NCI-H1417 treated with DMSO at 0.1 percent for 48 hours (cell line): ENCODE measurements around the gene CDKN2AIP.
"Not testable (repeated sequence)": the region's sequence is repeated elsewhere in the genome, so short reads cannot be mapped to it uniquely, and the experiment has no call there.

Experiments used
- DNase-seq: peaks from one replicate; lab custom pipeline; 2025; lab: John Stamatoyannopoulos, UW

Gene CDKN2AIP

GRCh38 chr4:183448436-183448835 lies 4.0 kb downstream of the CDKN2AIP start:
- DNase-seq: no peak

DNA sequence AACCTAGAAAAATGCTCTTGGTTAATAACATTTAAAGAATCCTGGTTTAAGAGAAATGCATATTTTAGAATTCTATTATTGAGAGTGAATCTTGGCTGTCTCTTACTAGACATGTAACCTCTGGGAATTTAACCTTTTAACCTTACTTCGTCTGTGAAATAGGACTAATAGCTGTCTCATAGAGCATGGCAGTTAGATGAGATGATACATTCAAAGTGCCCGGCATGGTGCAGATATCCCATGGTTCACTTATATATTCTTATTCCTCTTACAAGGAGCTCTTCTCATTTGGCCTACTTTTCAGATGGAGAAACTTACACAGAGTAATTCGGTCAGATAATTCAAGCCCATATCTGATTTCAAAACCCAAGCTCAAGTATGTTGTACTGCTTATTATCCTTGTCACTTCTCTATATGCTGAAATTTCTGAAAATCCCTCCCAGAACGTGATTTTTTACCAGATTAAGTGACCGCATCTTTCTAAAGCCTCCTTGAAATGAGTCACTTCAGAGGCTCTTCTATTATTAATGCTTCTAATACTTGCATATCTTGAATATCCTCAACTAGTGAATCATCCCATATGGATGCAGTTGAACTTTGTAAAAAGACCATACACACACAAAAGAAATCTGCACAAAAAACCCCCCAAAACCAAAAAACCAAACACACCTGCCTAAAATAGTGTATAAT lies 4.9 kb downstream of the CDKN2AIP start:
- no peak for DNase-seq

- no peak for DNase-seq
Observed at GRCh38 chr4:183450108-183450507, 5.7 kb downstream of the CDKN2AIP start.

- no peak for DNase-seq
Observed at GRCh38 chr4:183455431-183456195, 11.2 kb downstream of the CDKN2AIP start.

DNA sequence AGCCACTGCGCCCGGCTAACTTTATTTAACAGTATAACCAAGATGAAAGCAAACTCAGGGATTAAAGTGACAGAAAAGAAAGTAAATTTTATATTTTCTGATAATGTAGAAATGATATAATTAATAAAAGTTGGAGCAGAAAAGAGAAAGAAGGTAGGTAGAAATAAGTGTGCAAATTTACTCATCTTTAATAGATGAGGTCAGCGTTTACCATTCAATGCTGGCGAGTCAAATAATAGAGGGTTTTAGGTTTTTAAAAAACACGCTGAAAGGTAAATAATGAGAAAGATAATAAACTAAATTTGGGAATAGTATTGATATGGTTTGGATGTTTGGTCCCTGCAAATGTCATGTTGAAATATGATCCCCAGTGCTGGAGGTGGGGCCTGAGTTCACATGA lies 13.6 kb downstream of the CDKN2AIP start:
- no peak for DNase-seq

- not testable (repeated sequence) for DNase-seq
Observed at GRCh38 chr4:183463903-183464619, 19.6 kb downstream of the CDKN2AIP start.

GRCh38 chr4:183465879-183466278 lies 21.4 kb downstream of the CDKN2AIP start:
- DNase-seq: not testable (repeated sequence)

DNA sequence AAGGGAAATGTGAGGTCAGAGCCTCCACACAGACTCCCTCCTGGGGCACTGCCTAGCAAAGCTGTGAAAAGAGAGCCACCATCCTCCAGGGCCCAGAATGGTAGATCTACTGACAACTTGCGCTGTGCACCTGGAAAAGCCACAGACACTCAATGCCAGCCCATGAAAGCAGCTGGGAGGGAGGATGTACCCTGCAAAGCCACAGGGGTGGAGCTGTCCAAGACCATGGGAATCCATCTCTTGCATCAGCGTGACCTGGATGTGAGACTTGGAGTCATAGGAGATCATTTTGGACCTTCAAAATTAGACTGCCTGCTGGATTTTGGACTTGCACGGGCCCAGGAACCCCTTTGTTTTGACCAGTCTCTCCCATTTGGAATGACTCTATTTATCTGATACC lies 22.8 kb downstream of the CDKN2AIP start:
- DNase-seq: no peak

DNA sequence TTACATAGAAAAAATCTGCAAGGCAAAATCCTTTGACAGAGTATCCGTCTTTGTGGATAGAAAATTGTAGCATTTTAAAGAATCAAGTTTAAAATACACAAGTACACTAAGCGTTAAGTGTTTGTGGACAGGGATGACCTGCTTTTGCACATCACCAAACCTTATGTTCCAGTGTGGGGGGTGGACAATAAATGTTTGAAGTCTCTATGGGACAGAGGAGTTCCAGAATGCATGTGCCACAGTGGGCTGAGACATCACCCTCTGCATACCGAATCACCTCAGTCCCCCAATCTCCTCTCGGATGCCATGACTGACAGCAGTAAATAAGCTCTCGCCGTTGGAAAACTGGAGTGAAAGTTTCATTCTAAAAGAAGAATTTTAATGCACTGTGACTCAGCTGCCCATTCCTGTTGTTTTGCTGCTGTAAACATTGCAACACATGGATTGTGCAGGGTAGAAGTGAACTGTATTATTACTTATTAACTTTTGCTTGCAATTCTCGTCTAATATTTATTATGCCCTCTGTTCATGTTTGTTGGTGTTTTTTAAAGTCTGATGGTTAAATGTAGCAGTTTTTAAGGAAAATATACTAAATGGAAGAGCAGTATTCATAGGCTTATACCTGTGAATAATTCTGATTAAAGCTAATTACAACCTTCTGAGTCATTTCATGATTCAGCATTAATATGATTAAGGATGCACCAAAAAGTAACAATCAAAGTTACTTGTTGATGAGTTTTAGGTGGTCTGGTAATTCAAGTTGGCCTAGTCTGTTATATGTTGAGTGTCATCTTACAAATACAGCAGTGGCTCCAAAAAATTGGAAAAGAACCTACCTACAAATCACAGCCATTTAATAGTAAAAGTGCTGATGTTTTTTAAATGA lies 24.0 kb downstream of the CDKN2AIP start:
- DNase-seq: no peak

DNA sequence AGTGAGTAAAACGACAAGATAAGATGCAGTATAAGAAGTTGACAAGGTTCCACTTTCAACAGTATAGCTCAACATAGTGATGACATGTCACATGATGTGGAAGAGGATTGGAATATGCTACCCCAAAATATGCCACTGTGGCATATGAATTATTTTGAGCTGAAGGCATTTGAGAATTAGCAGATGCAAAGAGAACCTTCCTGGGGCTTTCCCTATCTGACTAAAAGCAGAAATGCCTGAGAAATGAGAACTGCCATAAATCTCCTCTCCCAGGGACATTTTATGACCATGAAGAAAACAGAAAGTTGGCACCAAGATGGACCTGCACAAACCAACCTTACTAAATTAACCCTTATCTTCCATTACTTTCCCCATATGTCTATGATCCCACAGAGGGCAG lies 24.8 kb downstream of the CDKN2AIP start:
- no peak for DNase-seq

DNA sequence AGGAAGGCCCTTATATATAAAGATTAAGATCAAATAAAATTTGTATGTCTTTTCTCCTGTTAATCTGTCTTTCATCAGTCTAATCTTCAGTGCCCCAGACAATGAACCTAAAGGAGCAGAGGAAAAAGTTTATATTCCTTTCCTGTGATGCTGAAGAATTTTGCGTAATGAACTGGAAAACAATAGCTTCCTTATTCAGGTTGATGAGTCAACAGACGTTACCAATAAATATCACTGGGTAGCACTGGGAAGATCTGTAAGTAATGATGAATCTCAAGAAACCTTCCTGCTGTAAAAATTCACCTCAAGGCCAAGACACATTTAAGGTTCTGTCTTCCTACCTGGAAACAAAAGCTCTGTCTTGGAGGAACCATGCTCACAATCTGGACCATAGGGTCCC lies 25.5 kb downstream of the CDKN2AIP start:
- no peak for DNase-seq

DNA sequence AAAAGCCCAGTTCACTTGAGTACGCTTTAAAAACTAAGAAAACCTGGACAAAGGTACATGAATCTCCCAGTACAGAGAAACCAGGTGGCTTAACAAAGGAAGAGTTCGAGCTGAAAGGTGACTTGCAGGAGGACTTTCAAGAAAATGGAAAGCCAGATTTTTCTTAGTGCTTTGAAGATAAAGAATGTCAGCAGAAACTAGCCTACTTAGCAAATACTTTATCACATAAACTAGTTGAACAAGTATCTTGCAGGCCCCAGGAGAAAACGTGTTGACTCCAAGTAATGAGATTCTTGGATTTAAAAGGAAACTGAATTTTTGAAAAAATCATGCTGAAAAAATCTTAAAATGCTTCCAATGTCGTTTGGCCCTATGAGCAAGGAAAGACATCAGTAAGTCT lies 26.4 kb downstream of the CDKN2AIP start:
- DNase-seq: no peak

DNA sequence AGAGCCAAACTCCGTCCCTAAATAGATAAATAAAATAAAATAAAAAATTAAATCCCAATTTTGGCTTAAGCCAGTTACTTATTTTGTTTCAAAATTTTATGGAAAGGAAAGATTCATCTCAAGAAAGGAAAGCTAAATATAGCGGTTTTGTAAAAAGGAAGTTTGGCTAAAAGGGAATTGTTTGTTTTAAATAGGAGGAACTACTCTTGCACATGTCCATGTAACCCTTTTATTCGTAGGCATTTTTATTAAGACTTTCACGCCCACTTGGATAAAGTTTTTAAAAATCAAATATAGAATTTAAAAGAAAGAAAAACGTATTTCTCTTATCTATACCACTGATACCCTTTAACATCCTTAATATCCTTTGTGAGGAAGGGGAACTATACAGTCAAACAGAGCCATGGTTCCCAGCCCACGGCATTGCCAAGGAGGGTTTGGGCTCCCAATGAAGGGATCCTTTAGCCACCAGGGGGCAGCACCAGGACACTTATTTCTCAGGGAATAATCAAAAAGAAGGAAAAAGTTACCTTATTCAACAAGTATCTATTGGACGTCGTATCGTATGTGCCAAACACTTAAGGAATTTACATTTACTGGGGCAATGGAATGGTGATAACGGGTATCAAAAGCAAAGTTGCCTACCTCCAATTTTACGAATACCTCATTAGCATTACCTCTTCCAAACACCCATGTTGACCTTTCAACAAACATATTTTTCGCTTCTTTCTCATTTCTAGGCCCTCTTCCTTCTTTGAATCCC lies 27.7 kb downstream of the CDKN2AIP start:
- peak; percentile 13 for DNase-seq

GRCh38 chr4:183478123-183478522 lies 33.7 kb downstream of the CDKN2AIP start:
- no peak for DNase-seq

DNA sequence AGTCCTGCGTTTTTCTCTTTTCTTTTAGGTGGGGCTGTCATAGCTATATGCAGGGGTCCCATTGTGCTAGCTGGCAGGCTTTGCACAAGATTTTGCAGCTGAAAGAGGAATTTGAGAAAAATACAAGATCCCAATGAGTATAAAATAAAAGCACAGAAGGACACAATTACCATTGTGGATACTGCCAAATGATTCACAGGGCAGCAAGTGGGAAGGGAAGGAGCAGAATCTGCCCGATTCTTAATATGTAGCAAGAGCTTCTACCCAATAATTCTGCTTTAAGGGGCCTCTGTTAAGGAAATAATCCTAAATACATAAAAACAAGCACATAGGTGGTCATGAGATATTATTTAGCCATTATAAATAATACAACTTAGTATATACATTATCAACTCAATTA lies 34.5 kb downstream of the CDKN2AIP start:
- DNase-seq: no peak

DNA sequence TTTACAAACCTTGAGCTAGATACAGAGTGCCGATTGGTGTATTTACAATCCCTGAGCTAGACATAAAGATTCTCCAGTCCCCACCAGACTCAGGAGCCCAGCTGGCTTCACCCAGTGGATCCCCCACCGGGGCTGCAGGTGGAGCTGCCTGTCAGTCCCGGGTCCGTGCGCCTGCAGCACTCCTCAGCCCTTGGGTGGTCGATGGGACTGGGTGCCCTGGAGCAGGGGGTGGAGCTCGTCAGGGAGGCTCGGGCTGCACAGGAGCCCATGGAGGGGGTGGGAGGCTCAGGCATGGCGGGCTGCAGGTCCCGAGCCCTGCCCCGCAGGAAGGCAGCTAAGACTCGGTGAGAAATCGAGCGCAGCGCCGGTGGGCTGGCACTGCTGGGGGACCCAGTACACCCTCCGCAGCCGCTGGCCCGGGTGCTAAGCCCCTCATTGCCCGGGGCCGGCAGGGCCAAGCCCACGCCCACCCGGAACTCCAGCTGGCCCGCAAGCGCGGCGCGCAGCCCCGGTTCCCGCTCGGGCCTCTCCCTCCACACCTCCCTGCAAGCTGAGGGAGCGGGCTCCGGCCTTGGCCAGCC lies 38.2 kb downstream of the CDKN2AIP start:
- DNase-seq: not testable (repeated sequence)

- DNase-seq: no peak
Observed at GRCh38 chr4:183483997-183484396, 39.6 kb downstream of the CDKN2AIP start.

DNA sequence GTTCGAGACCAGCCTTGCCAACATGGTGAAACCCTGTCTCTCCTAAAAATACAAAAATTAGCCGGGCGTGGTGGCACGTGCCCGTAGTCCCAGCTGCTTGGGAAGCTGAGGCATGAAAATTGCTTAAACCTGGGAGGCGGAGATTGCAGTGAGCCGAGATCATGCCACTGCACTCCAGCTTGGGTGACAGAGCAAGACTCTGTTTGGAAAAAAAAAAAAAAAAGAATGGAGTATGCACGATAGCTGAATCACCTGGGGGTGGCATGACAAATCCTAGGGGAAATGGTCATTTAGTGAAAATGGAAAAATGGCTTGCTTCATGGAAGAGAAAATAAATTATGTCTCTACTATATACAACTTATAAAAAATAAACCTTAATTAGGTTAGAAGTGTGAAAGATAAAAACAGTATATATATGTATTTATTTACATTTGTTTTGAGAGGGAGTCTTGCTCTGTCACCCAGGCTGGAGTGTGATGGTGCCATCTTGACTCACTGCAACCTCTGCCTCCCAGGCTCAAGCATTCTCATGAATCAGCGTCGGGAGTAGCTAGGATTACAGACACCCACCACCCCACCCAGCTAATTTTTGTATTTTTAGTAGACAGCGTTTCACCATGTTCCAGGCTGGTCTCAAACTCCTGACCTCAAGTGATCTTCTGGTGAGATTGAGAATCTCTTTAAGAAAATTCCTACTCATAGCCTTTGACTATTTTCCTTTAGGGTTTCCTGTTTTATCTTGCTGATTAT lies 41.1 kb downstream of the CDKN2AIP start:
- no peak for DNase-seq

DNA sequence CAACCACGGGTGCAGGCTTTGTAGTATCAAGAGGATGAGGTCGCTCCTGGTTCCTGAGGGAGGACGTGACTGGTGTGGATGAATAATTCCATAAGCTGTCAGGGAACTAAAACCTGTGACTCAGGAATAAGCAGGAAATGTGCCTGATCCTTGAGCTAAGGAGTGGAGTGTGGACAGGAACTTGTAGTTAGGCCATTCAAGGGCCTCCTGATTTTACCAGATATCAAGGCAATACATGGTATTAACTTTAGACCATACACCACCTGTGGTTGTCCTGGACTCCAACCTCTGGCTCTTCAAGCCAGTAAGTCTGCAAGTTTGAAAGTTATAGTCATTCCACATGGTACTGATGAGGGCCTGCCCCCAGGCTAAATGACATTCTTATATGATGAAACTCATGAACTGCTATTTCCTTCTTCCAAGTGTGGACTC lies 48.4 kb downstream of the CDKN2AIP start:
- no peak for DNase-seq

DNA sequence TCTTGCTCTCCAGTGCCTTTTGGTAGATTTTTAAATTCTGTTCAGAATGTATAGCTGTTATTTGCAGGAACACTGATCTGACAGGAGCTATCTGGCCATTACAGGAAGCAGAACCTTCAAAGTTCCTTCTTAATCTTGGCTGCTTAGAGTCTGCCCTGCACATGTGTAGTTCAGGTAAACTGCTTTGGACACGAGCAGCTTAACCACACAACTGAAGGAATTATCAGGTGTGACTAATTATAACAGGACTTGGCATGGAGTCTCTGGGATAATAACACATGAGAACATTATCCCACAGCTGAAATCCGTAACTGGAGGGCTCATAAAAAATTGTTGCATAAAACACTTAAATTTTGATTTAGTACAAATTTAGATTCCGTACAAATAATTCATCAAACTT lies 48.8 kb downstream of the CDKN2AIP start:
- DNase-seq: no peak
